HUDEP-2 (cell line): Measurements from ENCODE around the gene NEIL1.
"Not testable (repeated sequence)": the region's sequence is repeated elsewhere in the genome, so short reads cannot be mapped to it uniquely, and the experiment has no call there.

Experiments used
- DNase-seq, 76 experiments: peaks; one replicate each; lab custom pipeline; 2025; ENCODE audit not compliant: unreplicated experiment in 76 of 76; lab: John Stamatoyannopoulos, UW

Gene NEIL1

DNA sequence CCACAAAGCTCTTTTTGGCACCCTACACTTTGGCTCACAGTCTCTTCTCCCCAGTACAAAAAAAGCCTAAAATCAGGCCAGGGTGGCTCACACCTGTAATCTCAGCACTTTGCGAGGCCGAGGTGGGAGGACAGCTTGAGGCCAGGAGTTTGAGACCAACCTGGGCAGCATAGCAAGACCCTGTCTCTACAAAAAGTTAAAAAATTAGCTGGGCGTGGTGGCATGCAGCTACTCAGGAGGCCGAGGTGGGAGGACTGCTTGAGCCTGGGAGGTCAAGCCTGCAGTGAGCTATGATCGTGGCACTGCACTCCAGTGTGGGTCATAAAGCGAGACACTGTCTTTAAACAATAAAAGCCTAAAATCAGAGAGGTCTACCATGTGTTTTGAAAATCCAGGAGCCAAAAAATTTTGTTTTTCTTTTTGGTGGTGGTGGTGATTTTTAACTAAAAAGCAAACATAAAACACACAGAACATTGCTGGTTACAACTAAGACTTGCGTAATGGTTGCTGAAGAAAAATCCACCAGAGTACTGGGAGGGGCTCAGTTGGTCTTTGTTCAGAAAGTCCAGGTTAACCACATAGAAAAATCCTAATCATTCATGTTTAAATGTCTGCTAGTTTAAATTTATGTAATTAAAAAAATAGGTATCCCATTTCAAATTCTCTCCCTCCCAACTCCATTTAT lies 23.2 kb downstream of the NEIL1 start:
- DNase-seq, result no peak

- DNase-seq, result no peak
These were observed 24.6 kb downstream of the NEIL1 start for GRCh38 chr15:75371486-75371885.

GRCh38 chr15:75371901-75372688 lies 25.3 kb downstream of the NEIL1 start:
- DNase-seq, result no peak

DNA sequence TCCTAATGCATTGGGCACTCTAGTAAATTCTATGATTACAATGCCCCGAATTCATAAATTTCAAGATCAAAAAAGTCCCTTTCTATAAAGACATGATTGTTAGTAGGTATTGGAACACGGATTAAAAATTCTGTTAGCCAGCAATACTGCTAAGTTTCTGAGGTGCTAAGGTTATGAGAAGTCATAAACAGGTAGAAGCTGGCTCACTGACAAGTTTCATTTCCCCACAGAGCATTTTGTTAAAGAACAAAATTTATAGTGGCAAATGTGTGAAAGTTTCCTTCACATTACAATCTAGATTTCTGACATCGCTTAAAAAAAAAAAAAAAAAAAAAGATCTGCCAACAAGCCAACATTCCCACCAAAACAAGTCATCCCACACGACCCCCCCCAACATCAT lies 33.9 kb downstream of the NEIL1 start:
- no peak for DNase-seq

- DNase-seq, result not testable (repeated sequence)
These were observed 37.1 kb downstream of the NEIL1 start for GRCh38 chr15:75383986-75384385.

GRCh38 chr15:75389791-75390382 lies 43.0 kb downstream of the NEIL1 start:
- no peak for DNase-seq

DNA sequence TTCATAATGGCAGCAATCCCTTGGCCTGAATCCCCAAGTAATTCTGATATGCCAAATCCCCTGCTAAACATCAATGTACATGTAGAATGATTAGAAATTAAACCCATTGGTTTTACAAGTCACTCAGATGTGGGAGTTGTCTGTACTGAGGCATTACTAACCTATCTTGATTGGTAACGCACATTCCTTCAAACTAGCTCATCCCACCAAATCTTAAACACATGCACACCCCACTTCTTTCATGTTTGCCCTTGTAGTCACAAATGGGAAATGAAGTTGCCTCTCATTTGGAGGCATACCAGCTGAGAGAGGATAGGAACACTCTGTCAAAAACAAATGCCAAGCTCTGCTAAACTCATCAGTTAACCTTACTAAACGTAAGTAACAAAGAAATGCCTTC lies 50.7 kb downstream of the NEIL1 start:
- no peak for DNase-seq

GRCh38 chr15:75403892-75404291 lies 57.1 kb downstream of the NEIL1 start:
- no peak for DNase-seq
